ENCODE results near the gene TAF13.

The TAF13 gene

DNA sequence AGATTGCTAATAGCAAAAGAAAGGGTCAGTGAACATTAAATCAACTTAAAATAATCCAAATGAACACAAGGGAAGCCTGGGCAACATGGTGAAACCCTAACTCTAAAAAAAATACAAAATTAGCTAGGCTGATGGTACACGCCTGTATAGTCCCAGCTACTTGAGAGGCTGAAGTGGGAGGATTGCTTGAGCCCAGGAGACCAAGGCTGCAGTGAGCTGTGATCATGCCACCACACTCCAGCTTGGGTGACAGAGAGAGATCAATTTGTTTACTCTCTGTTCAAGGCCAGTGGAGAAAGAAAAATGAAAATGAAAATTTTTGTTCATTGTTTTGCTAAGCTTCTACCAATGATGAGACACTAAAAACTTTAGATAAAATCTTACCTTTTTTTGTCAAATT lies 58.7 kb downstream of the TAF13 start:
- H3K4me3 ChIP-seq (ENCODE audit: low read depth, low read length), result no peak overlapping the region
- ChIA-PET POLR2A (interaction anchor here (1.8 kb wide), 1 partner anchor 83 kb away, joined by 3 read pairs; no protein-coding TSS in a partner anchor), CTCF (interaction anchor here (1.1 to 1.3 kb wide), 2 partner anchors 11 kb away, joined by 3 read pairs; no protein-coding TSS in a partner anchor)
- no peaks in the 10 kb centered on the region for H3K4me1 ChIP-seq (ENCODE audit: control insufficient read depth, insufficient read depth, low read length)
- peaks cover 12 to 48% of the 10 kb centered on the region in 2 experiments for H3K36me3 ChIP-seq (ENCODE audit: control insufficient read depth in 2 of 2, insufficient read depth in 1 of 2, low read length in 2 of 2)
- TF ChIP-seq, protein P1, sequence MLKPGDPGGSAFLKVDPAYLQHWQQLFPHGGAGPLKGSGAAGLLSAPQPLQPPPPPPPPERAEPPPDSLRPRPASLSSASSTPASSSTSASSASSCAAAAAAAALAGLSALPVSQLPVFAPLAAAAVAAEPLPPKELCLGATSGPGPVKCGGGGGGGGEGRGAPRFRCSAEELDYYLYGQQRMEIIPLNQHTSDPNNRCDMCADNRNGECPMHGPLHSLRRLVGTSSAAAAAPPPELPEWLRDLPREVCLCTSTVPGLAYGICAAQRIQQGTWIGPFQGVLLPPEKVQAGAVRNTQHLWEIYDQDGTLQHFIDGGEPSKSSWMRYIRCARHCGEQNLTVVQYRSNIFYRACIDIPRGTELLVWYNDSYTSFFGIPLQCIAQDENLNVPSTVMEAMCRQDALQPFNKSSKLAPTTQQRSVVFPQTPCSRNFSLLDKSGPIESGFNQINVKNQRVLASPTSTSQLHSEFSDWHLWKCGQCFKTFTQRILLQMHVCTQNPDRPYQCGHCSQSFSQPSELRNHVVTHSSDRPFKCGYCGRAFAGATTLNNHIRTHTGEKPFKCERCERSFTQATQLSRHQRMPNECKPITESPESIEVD (tag by site-specific recombination; IDR thresholded peaks at IDR 0.05), result no peak
- TF ChIP-seq ZSCAN23 (tag by site-specific recombination; IDR thresholded peaks at IDR 0.05), result no peak
- TF ChIP-seq ZNF560 (tag by site-specific recombination; IDR thresholded peaks at IDR 0.05; ENCODE audit: borderline replicate concordance), result no peak
- no peak for TF ChIP-seq KLF16 (tag by site-specific recombination; IDR thresholded peaks at IDR 0.05)
- no peak for TF ChIP-seq ZNF174 (tag by site-specific recombination; IDR thresholded peaks at IDR 0.05)
- TF ChIP-seq SP7 (tag by site-specific recombination; IDR thresholded peaks at IDR 0.05), result no peak
- no peak for TF ChIP-seq SP2 (tag by site-specific recombination; IDR thresholded peaks at IDR 0.05)
- TF ChIP-seq ZNF24 (tag by site-specific recombination; IDR thresholded peaks at IDR 0.05), result no peak
- TF ChIP-seq, protein P2, sequence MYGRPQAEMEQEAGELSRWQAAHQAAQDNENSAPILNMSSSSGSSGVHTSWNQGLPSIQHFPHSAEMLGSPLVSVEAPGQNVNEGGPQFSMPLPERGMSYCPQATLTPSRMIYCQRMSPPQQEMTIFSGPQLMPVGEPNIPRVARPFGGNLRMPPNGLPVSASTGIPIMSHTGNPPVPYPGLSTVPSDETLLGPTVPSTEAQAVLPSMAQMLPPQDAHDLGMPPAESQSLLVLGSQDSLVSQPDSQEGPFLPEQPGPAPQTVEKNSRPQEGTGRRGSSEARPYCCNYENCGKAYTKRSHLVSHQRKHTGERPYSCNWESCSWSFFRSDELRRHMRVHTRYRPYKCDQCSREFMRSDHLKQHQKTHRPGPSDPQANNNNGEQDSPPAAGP (tag by site-specific recombination; IDR thresholded peaks at IDR 0.05), result no peak
- no peak for TF ChIP-seq ZNF274 (IDR thresholded peaks at IDR 0.05; ENCODE audit: low read length)
- TF ChIP-seq ZNF274 (tag by site-specific recombination; IDR thresholded peaks at IDR 0.05; ENCODE audit: borderline replicate concordance), result no peak
- TF ChIP-seq ZNF521 (tag by site-specific recombination; IDR thresholded peaks at IDR 0.05), result no peak
- TF ChIP-seq ZNF571 (tag by site-specific recombination; IDR thresholded peaks at IDR 0.05), result no peak
- TF ChIP-seq, protein P3, sequence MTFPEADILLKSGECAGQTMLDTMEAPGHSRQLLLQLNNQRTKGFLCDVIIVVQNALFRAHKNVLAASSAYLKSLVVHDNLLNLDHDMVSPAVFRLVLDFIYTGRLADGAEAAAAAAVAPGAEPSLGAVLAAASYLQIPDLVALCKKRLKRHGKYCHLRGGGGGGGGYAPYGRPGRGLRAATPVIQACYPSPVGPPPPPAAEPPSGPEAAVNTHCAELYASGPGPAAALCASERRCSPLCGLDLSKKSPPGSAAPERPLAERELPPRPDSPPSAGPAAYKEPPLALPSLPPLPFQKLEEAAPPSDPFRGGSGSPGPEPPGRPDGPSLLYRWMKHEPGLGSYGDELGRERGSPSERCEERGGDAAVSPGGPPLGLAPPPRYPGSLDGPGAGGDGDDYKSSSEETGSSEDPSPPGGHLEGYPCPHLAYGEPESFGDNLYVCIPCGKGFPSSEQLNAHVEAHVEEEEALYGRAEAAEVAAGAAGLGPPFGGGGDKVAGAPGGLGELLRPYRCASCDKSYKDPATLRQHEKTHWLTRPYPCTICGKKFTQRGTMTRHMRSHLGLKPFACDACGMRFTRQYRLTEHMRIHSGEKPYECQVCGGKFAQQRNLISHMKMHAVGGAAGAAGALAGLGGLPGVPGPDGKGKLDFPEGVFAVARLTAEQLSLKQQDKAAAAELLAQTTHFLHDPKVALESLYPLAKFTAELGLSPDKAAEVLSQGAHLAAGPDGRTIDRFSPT (tag by site-specific recombination; IDR thresholded peaks at IDR 0.05), result no peak
- no peak for TF ChIP-seq ZNF664 (tag by site-specific recombination; IDR thresholded peaks at IDR 0.05)
- no peak for TF ChIP-seq ZNF423 (tag by site-specific recombination; IDR thresholded peaks at IDR 0.05)
- TF ChIP-seq ZFP69B (tag by site-specific recombination; IDR thresholded peaks at IDR 0.05), result no peak
- no peak for TF ChIP-seq ZXDB (tag by site-specific recombination; IDR thresholded peaks at IDR 0.05)
- TF ChIP-seq, protein P4, sequence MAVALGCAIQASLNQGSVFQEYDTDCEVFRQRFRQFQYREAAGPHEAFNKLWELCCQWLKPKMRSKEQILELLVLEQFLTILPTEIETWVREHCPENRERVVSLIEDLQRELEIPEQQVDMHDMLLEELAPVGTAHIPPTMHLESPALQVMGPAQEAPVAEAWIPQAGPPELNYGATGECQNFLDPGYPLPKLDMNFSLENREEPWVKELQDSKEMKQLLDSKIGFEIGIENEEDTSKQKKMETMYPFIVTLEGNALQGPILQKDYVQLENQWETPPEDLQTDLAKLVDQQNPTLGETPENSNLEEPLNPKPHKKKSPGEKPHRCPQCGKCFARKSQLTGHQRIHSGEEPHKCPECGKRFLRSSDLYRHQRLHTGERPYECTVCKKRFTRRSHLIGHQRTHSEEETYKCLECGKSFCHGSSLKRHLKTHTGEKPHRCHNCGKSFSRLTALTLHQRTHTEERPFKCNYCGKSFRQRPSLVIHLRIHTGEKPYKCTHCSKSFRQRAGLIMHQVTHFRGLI (tag by site-specific recombination; IDR thresholded peaks at IDR 0.05), result no peak
- H3K27ac ChIP-seq (ENCODE audit: extremely low read depth, low read depth, low read length), result no peak overlapping the region
- no peaks in the 10 kb centered on the region for H3K9me3 ChIP-seq (ENCODE audit: control insufficient read depth, insufficient read depth, low read depth, low read length)
